Measurements from ENCODE around the gene ATPAF1. TPM values are rescaled to one million over a fixed set of nuclear protein-coding genes. Genes with fewer than 3 reads are reported as not detected.

Gene ATPAF1
- total and polyA plus RNA-seq, 4 donors = 26.9 to 39.4 (median 33.6) TPM

DNA sequence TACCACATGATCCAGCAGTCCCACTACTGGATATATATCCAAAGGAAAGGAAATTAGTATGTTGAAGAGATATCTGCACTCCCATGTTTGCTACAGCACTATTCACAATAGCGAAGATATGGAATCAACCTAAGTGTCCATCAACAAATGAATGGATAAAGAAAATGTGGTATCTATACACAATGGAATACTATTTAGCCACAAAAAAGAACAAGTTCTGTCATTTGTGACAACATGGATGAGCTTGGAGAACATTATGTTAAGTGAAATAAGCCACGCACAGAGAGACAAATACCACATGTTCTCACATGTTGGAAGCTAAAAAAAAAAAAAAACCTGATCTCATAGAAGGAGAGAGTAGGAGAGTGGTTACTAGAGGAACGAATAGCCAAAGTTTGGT is 17.7 kb downstream of the ATPAF1 start:
- H3K27me3 ChIP-seq (ENCODE audit: control insufficient read depth in 1 of 2, insufficient read depth in 2 of 2, low read length in 1 of 2) = no peaks in the 10 kb centered on the region
- H3K36me3 ChIP-seq (ENCODE audit: control insufficient read depth in 1 of 2, insufficient read depth in 2 of 2, low read length in 1 of 2) = peaks cover 8% of the 10 kb centered on the region in 2 donors
- DNase-seq (no peak), ATAC-seq (ENCODE audit: low FRiP score) (no peak)
- no peaks in the 10 kb centered on the region for H3K4me1 ChIP-seq (ENCODE audit: control insufficient read depth in 1 of 2, insufficient read depth in 2 of 2, low read length in 2 of 2)
- intact Hi-C loops (cut with DNase I) = no loop called here
- H3K4me3 ChIP-seq (ENCODE audit: low read length in 2 of 2) = no peak overlapping the region
- WGBS, 2 donors = 98 to 100% methylated on average over 3 of the region's 3 CpGs
- H3K27ac ChIP-seq (ENCODE audit: low read depth in 1 of 2, low read length in 2 of 2) = no peak overlapping the region
- H3K9me3 ChIP-seq (ENCODE audit: control insufficient read depth, low read length) = no peaks in the 10 kb centered on the region

- H3K9me3 ChIP-seq (ENCODE audit: control insufficient read depth, low read length) = no peaks in the 10 kb centered on the region
- H3K27me3 ChIP-seq (ENCODE audit: control insufficient read depth in 1 of 2, insufficient read depth in 2 of 2, low read length in 1 of 2) = no peaks in the 10 kb centered on the region
- H3K4me1 ChIP-seq (ENCODE audit: control insufficient read depth in 1 of 2, insufficient read depth in 2 of 2, low read length in 2 of 2) = no peaks in the 10 kb centered on the region
- no peak overlapping the region for H3K27ac ChIP-seq (ENCODE audit: low read depth in 1 of 2, low read length in 2 of 2)
- WGBS, 2 donors = 95 to 98% methylated on average over 2 of the region's 2 CpGs
- ATAC-seq (ENCODE audit: low FRiP score) = no peak
- no peak overlapping the region for H3K4me3 ChIP-seq (ENCODE audit: low read length in 2 of 2)
- DNase-seq = no peak
- peaks cover 8% of the 10 kb centered on the region in 2 donors for H3K36me3 ChIP-seq (ENCODE audit: control insufficient read depth in 1 of 2, insufficient read depth in 2 of 2, low read length in 1 of 2)
- intact Hi-C loops (cut with DNase I) = no loop called here
Observed at GRCh38 chr1:46649764-46650163, 18.4 kb downstream of the ATPAF1 start.

- H3K4me1 ChIP-seq (ENCODE audit: control insufficient read depth in 1 of 2, insufficient read depth in 2 of 2, low read length in 2 of 2) = peaks cover 0 to 2% of the 10 kb centered on the region in 2 donors
- intact Hi-C loops (cut with DNase I) = no loop called here
- no peaks in the 10 kb centered on the region for H3K27me3 ChIP-seq (ENCODE audit: control insufficient read depth in 1 of 2, insufficient read depth in 2 of 2, low read length in 1 of 2)
- DNase-seq (no peak), ATAC-seq (ENCODE audit: low FRiP score) (no peak)
- peaks cover 7 to 10% of the 10 kb centered on the region in 2 donors for H3K36me3 ChIP-seq (ENCODE audit: control insufficient read depth in 1 of 2, insufficient read depth in 2 of 2, low read length in 1 of 2)
- no peak overlapping the region for H3K27ac ChIP-seq (ENCODE audit: low read depth in 1 of 2, low read length in 2 of 2)
- no peaks in the 10 kb centered on the region for H3K9me3 ChIP-seq (ENCODE audit: control insufficient read depth, low read length)
- WGBS, 2 donors = 94 to 98% methylated on average over 3 of the region's 3 CpGs
- H3K4me3 ChIP-seq (ENCODE audit: low read length in 2 of 2) = no peak overlapping the region
Observed at GRCh38 chr1:46647611-46648010, 20.6 kb downstream of the ATPAF1 start.

- H3K27me3 ChIP-seq (ENCODE audit: control insufficient read depth in 1 of 2, insufficient read depth in 2 of 2, low read length in 1 of 2) = no peaks in the 10 kb centered on the region
- peaks cover 7 to 10% of the 10 kb centered on the region in 2 donors for H3K36me3 ChIP-seq (ENCODE audit: control insufficient read depth in 1 of 2, insufficient read depth in 2 of 2, low read length in 1 of 2)
- no peaks in the 10 kb centered on the region for H3K9me3 ChIP-seq (ENCODE audit: control insufficient read depth, low read length)
- H3K4me3 ChIP-seq (ENCODE audit: low read length in 2 of 2) = no peak overlapping the region
- no peak for ATAC-seq (ENCODE audit: low FRiP score)
- intact Hi-C loops (cut with DNase I) = no loop called here
- H3K27ac ChIP-seq (ENCODE audit: low read depth in 1 of 2, low read length in 2 of 2) = no peak overlapping the region
- H3K4me1 ChIP-seq (ENCODE audit: control insufficient read depth in 1 of 2, insufficient read depth in 2 of 2, low read length in 2 of 2) = peaks cover 0 to 2% of the 10 kb centered on the region in 2 donors
- no peak for DNase-seq
- 61 to 64% methylated on average over 2 of the region's 2 CpGs for WGBS, 2 donors
Observed at GRCh38 chr1:46646844-46647243, 21.3 kb downstream of the ATPAF1 start.

DNA sequence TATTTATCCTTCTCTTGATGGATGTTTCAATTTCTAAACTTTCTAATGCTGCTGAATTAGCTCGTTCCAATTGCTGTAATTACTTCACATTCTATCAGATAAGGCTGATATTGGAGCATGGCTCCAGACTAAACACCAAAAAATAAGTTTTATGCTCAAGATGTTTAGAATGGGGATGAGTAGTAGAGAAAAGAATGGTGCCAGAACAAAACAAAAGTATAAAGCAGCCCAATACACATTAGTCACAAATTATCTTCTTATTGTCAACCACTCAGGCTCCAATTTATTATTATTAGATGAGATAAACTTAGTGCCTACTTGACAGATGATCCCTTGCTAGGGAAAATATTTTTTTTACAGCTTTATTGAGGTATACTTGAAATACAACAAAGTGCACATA is 21.8 kb downstream of the ATPAF1 start:
- Histone ChIP-seq H3K4me1 (ENCODE audit: control insufficient read depth in 1 of 2, insufficient read depth in 2 of 2, low read length in 2 of 2) (peaks cover 0 to 2% of the 10 kb centered on the region in 2 donors), H3K4me3 (ENCODE audit: low read length in 2 of 2) (no peak overlapping the region), H3K27ac (ENCODE audit: low read depth in 1 of 2, low read length in 2 of 2) (no peak overlapping the region), H3K9me3 (ENCODE audit: control insufficient read depth, low read length) (no peaks in the 10 kb centered on the region), H3K27me3 (ENCODE audit: control insufficient read depth in 1 of 2, insufficient read depth in 2 of 2, low read length in 1 of 2) (no peaks in the 10 kb centered on the region), H3K36me3 (ENCODE audit: control insufficient read depth in 1 of 2, insufficient read depth in 2 of 2, low read length in 1 of 2) (peaks cover 7 to 10% of the 10 kb centered on the region in 2 donors)
- ATAC-seq (ENCODE audit: low FRiP score) = no peak
- intact Hi-C loops (cut with DNase I) = no loop called here
- no peak for DNase-seq
- WGBS, 2 donors = 46 to 53% methylated on average over 1 of the region's 1 CpG

- DNase-seq (no peak), ATAC-seq (ENCODE audit: low FRiP score) (no peak)
- WGBS, 2 donors = 95 to 96% methylated on average over 4 of the region's 4 CpGs
- no peak overlapping the region for H3K27ac ChIP-seq (ENCODE audit: low read depth in 1 of 2, low read length in 2 of 2)
- no peaks in the 10 kb centered on the region for H3K9me3 ChIP-seq (ENCODE audit: control insufficient read depth, low read length)
- H3K4me3 ChIP-seq (ENCODE audit: low read length in 2 of 2) = no peak overlapping the region
- peaks cover 7 to 10% of the 10 kb centered on the region in 2 donors for H3K36me3 ChIP-seq (ENCODE audit: control insufficient read depth in 1 of 2, insufficient read depth in 2 of 2, low read length in 1 of 2)
- intact Hi-C loops (cut with DNase I) = no loop called here
- no peaks in the 10 kb centered on the region for H3K27me3 ChIP-seq (ENCODE audit: control insufficient read depth in 1 of 2, insufficient read depth in 2 of 2, low read length in 1 of 2)
- peaks cover 0 to 2% of the 10 kb centered on the region in 2 donors for H3K4me1 ChIP-seq (ENCODE audit: control insufficient read depth in 1 of 2, insufficient read depth in 2 of 2, low read length in 2 of 2)
Observed at GRCh38 chr1:46645815-46646214, 22.3 kb downstream of the ATPAF1 start.

DNA sequence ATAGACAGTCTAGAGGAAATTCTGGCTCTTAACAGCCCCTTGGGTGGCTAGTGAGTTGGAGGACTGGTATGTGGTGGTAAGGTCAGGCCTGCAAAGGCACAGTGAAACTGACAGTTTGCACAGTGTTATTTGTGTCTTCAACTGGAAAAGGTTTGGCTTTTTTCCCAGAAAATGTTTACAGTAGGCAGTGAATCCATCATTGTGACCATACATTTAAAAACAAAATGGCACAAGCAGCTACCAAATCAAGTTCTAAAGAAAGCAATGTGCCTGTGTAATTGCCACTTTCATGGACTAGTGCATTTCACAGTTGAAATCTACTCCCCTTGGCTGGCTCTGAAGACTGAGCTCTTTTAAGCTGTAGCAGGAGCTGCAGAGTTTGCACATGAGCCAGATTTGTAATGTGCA is 24.8 kb downstream of the ATPAF1 start:
- intact Hi-C loops (cut with DNase I) = no loop called here
- H3K36me3 ChIP-seq (ENCODE audit: control insufficient read depth in 1 of 2, insufficient read depth in 2 of 2, low read length in 1 of 2) = peaks cover 3 to 5% of the 10 kb centered on the region in 2 donors
- no peak overlapping the region for H3K4me3 ChIP-seq (ENCODE audit: low read length in 2 of 2)
- peaks cover 0 to 2% of the 10 kb centered on the region in 2 donors for H3K4me1 ChIP-seq (ENCODE audit: control insufficient read depth in 1 of 2, insufficient read depth in 2 of 2, low read length in 2 of 2)
- no peaks in the 10 kb centered on the region for H3K27me3 ChIP-seq (ENCODE audit: control insufficient read depth in 1 of 2, insufficient read depth in 2 of 2, low read length in 1 of 2)
- ATAC-seq (ENCODE audit: low FRiP score) (no peak), DNase-seq (no peak)
- no peaks in the 10 kb centered on the region for H3K9me3 ChIP-seq (ENCODE audit: control insufficient read depth, low read length)
- H3K27ac ChIP-seq (ENCODE audit: low read depth in 1 of 2, low read length in 2 of 2) = peak overlapping the region in 1 of 2 donors; percentile 68

- no peak overlapping the region for H3K27ac ChIP-seq (ENCODE audit: low read depth in 1 of 2, low read length in 2 of 2)
- H3K4me1 ChIP-seq (ENCODE audit: control insufficient read depth in 1 of 2, insufficient read depth in 2 of 2, low read length in 2 of 2) = peaks cover 0 to 2% of the 10 kb centered on the region in 2 donors
- H3K36me3 ChIP-seq (ENCODE audit: control insufficient read depth in 1 of 2, insufficient read depth in 2 of 2, low read length in 1 of 2) = peaks cover 3% of the 10 kb centered on the region in 2 donors
- ATAC-seq (ENCODE audit: low FRiP score) (no peak), DNase-seq (no peak)
- no peaks in the 10 kb centered on the region for H3K27me3 ChIP-seq (ENCODE audit: control insufficient read depth in 1 of 2, insufficient read depth in 2 of 2, low read length in 1 of 2)
- no peaks in the 10 kb centered on the region for H3K9me3 ChIP-seq (ENCODE audit: control insufficient read depth, low read length)
- H3K4me3 ChIP-seq (ENCODE audit: low read length in 2 of 2) = no peak overlapping the region
- intact Hi-C loops (cut with DNase I) = no loop called here
Observed at GRCh38 chr1:46642115-46642680, 26.0 kb downstream of the ATPAF1 start.

DNA sequence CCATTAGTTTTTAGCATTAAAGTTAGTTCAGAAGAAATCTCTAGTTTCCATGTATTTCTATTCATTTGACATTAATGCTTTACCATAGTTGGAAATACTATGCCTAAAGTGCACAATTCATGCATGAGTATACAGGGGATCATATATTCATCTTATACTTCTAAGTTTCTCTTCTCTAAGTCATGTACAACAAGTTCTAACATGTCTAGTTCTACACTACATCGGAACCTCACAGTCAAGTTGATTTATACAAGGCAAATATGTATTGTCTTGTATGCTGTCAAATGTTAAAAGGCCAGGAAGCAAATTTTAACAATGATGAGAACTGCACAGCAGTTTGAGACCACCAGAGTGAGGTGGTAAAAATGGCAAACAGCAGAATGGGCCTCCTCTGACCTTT is 28.6 kb downstream of the ATPAF1 start:
- no peak overlapping the region for H3K4me3 ChIP-seq (ENCODE audit: low read length in 2 of 2)
- 41 to 43% methylated on average over 1 of the region's 1 CpG for WGBS, 2 donors
- no peak for DNase-seq
- peak overlapping the region in 1 of 2 donors; percentile 5 for H3K27ac ChIP-seq (ENCODE audit: low read depth in 1 of 2, low read length in 2 of 2)
- peaks cover 2 to 3% of the 10 kb centered on the region in 2 donors for H3K4me1 ChIP-seq (ENCODE audit: control insufficient read depth in 1 of 2, insufficient read depth in 2 of 2, low read length in 2 of 2)
- no peaks in the 10 kb centered on the region for H3K27me3 ChIP-seq (ENCODE audit: control insufficient read depth in 1 of 2, insufficient read depth in 2 of 2, low read length in 1 of 2)
- ATAC-seq (ENCODE audit: low FRiP score) = no peak
- H3K9me3 ChIP-seq (ENCODE audit: control insufficient read depth, low read length) = no peaks in the 10 kb centered on the region
- peaks cover 3 to 12% of the 10 kb centered on the region in 2 donors for H3K36me3 ChIP-seq (ENCODE audit: control insufficient read depth in 1 of 2, insufficient read depth in 2 of 2, low read length in 1 of 2)
- intact Hi-C loops (cut with DNase I) = no loop called here

Measured in aorta (tissue), 5 donors.